ENCODE data around the gene RNASE13.

The RNASE13 gene

GRCh38 chr14:21026274-21026987 lies 8.2 kb downstream of the RNASE13 start:
- H3K4me2 ChIP-seq: no peak overlapping the region
- no peak overlapping the region for H3K9ac ChIP-seq
- no peaks in the 10 kb centered on the region for H3K4me1 ChIP-seq (ENCODE audit: low read depth, poor library complexity, severe bottlenecking)
- no peaks in the 10 kb centered on the region for H3K79me2 ChIP-seq (ENCODE audit: insufficient read depth, low read depth)
- no peak overlapping the region for H3K4me3 ChIP-seq (IDR thresholded peaks at IDR 0.05; ENCODE audit: insufficient read depth, low read depth, low read length)
- H3K36me3 ChIP-seq (ENCODE audit: insufficient read depth): no peaks in the 10 kb centered on the region
- H3K27me3 ChIP-seq (ENCODE audit: insufficient read depth, low read depth): no peaks in the 10 kb centered on the region
- H4K20me1 ChIP-seq (ENCODE audit: insufficient read depth): no peaks in the 10 kb centered on the region
- no peak overlapping the region for H2AFZ ChIP-seq (ENCODE audit: low read depth)
- no peak for TF ChIP-seq CTCF (conservative IDR thresholded peaks at IDR 0.05; ENCODE audit: low read depth, low read length)
- H3K27ac ChIP-seq: no peak overlapping the region

GRCh38 chr14:21025371-21026273 lies 9.0 kb downstream of the RNASE13 start:
- Histone ChIP-seq H3K9ac (no peak overlapping the region; the same call in 1 of the 2 replicates), H3K27ac (no peak overlapping the region), H3K4me3 (IDR thresholded peaks at IDR 0.05; ENCODE audit: insufficient read depth, low read depth, low read length) (no peak overlapping the region), H3K4me2 (no peak overlapping the region), H2AFZ (ENCODE audit: low read depth) (peak overlapping the region; percentile 69), H4K20me1 (ENCODE audit: insufficient read depth) (no peaks in the 10 kb centered on the region), H3K4me1 (ENCODE audit: low read depth, poor library complexity, severe bottlenecking) (no peaks in the 10 kb centered on the region), H3K36me3 (ENCODE audit: insufficient read depth) (no peaks in the 10 kb centered on the region), H3K79me2 (ENCODE audit: insufficient read depth, low read depth) (no peaks in the 10 kb centered on the region), H3K27me3 (ENCODE audit: insufficient read depth, low read depth) (no peaks in the 10 kb centered on the region)
- no peak for TF ChIP-seq CTCF (conservative IDR thresholded peaks at IDR 0.05; ENCODE audit: low read depth, low read length)

- peak within 1 kb of the TSS; percentile 54 for H3K4me2 ChIP-seq
- H3K36me3 ChIP-seq (ENCODE audit: insufficient read depth): no peaks in the 10 kb centered on the region
- TF ChIP-seq CTCF (conservative IDR thresholded peaks at IDR 0.05; ENCODE audit: low read depth, low read length): no peak
- H3K79me2 ChIP-seq (ENCODE audit: insufficient read depth, low read depth): no peaks in the 10 kb centered on the region
- H3K4me1 ChIP-seq (ENCODE audit: low read depth, poor library complexity, severe bottlenecking): no peaks in the 10 kb centered on the region
- H2AFZ ChIP-seq (ENCODE audit: low read depth): peak within 1 kb of the TSS; percentile 69
- no peak within 1 kb of the TSS for H3K27ac ChIP-seq
- H3K27me3 ChIP-seq (ENCODE audit: insufficient read depth, low read depth): no peaks in the 10 kb centered on the region
- H3K9ac ChIP-seq: peak within 1 kb of the TSS; percentile 64; the same call in 1 of the 2 replicates
- no peaks in the 10 kb centered on the region for H4K20me1 ChIP-seq (ENCODE audit: insufficient read depth)
- no peak within 1 kb of the TSS for H3K4me3 ChIP-seq (IDR thresholded peaks at IDR 0.05; ENCODE audit: insufficient read depth, low read depth, low read length)
Observed at GRCh38 chr14:21024585-21025370, 9.8 kb downstream of the RNASE13 start, which contains the start of gene NDRG2. TSS of gene NDRG2 (minus strand) at chr14:21025061. CDS start at chr14:21023315, 1,746 bp downstream.
